ENCODE measurements around the gene PDZD8. TPM values are rescaled to one million over a fixed set of nuclear protein-coding genes. Genes with fewer than 3 reads are reported as not detected.

Gene PDZD8
- total RNA-seq, 2 donors from 2014 or later = 53.3 to 60.1 TPM

DNA sequence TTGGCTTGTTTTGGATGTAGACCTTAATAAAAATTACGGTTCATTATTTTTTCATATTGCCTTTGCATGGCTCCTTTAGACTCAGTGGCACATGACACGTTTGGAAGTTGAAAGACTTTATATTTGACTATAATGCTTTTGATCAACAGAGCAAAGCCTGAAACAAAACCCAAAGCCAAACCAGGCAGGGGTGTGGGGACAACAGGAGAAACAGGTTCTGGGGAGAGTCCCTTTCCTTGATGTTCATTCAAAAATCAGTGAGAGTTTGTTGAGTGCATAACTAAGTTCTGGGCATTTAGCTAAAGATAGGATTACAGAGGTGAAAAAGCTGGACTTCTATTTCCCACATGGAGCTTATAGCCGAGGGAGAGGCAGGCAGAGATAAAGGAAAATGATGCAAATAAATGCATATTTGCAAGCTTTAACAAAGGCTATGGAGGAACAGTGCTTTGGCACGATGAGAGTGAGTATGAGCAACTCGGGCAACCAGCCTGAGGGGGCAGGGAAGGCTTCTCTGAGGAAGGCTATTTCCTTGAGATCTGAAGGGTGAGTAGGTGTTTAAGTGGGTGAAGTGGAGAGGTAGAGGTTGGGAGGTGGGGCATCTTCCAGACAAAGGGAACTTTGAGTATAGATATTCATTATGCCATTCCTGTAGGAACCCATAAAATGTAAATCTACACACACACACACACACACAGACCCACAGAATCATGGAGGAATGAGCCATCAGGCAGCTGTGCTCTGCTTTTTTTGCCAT lies 34.5 kb upstream of the PDZD8 start:
- H3K4me1 ChIP-seq (ENCODE audit: control insufficient read depth, insufficient read depth, low read length) = no peaks in the 10 kb centered on the region
- H3K9ac ChIP-seq (ENCODE audit: extremely low read depth, low read length, poor library complexity, severe bottlenecking) = no peak overlapping the region
- WGBS, 2 experiments (ENCODE audit: insufficient coverage in 1 of 2, insufficient read length in 1 of 2) = 78 to 92% methylated on average over 4 to 5 of the region's 5 CpGs
- H3K4me3 ChIP-seq (ENCODE audit: low read length) = no peak overlapping the region
- Mint-ChIP-seq H3K9me3 (no peaks in the 10 kb centered on the region), H3K27me3 (ENCODE audit: insufficient read depth) (no peaks in the 10 kb centered on the region), H3K27ac (no peak overlapping the region), H3K4me1 (peaks cover 41% of the 10 kb centered on the region), H3K36me3 (ENCODE audit: low read depth) (no peaks in the 10 kb centered on the region), H3K4me3 (no peak overlapping the region)
- H3K9me3 ChIP-seq (ENCODE audit: control insufficient read depth, low read length) = no peaks in the 10 kb centered on the region
- TF ChIP-seq, protein P1, sequence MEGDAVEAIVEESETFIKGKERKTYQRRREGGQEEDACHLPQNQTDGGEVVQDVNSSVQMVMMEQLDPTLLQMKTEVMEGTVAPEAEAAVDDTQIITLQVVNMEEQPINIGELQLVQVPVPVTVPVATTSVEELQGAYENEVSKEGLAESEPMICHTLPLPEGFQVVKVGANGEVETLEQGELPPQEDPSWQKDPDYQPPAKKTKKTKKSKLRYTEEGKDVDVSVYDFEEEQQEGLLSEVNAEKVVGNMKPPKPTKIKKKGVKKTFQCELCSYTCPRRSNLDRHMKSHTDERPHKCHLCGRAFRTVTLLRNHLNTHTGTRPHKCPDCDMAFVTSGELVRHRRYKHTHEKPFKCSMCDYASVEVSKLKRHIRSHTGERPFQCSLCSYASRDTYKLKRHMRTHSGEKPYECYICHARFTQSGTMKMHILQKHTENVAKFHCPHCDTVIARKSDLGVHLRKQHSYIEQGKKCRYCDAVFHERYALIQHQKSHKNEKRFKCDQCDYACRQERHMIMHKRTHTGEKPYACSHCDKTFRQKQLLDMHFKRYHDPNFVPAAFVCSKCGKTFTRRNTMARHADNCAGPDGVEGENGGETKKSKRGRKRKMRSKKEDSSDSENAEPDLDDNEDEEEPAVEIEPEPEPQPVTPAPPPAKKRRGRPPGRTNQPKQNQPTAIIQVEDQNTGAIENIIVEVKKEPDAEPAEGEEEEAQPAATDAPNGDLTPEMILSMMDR (conservative IDR thresholded peaks at IDR 0.05) = no peak
- no peaks in the 10 kb centered on the region for H3K36me3 ChIP-seq (ENCODE audit: control insufficient read depth, insufficient read depth, low read length)
- H3K27ac ChIP-seq (ENCODE audit: low read depth, low read length) = no peak overlapping the region
- DNase-seq = no peak
- H3K27me3 ChIP-seq (ENCODE audit: control insufficient read depth, insufficient read depth, low read length, poor library complexity, severe bottlenecking) = no peaks in the 10 kb centered on the region

DNA sequence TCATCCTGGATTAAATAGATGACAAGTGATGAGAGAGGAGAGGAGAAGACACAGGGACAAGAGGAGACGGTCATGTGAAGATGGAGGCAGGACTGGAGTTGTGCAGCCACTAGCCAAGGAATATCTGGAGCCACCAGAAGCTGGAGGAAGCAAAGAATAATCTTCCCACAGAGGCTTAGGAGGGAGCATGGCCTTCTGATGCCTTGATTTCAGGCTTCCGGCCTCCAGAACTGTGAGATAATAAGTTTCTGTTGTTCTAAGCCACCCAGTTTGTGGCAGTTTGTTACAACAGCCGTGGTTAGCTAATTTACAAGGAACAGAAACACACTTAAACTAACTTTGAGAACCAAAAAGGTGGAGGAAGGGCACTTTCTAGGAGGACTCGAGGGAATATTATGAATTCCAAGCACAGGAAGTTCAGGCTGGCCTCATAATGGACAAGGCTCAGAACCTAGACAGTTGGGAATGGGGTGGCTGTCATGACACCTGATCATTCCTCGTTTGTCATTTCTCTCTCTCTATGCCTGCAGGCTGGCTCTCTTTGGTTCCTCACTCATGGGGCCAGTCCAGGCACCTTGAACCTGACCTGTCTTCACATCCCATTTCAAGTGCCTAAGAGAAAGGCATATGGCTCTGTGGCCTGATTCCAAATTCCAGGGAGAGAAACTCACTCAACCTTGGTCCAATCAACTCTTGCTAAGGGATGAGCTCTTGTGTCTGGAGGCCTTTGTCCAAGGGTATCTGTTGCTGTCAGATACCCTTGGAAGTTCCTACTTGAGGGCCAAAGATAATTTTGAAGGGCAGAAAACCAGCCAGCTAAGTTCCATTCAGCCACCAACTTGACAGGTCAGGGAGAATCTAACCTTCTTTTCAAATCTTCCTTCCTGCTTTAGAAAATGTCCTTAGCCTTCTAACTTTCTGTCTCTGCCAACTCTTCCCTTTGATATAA lies 33.5 kb upstream of the PDZD8 start:
- H3K27ac Mint-ChIP-seq = no peak overlapping the region
- H3K9me3 Mint-ChIP-seq = no peaks in the 10 kb centered on the region
- 87 to 94% methylated on average over 4 to 5 of the region's 5 CpGs for WGBS, 2 experiments (ENCODE audit: insufficient coverage in 1 of 2, insufficient read length in 1 of 2)
- H3K27me3 Mint-ChIP-seq (ENCODE audit: insufficient read depth) = peaks cover 2% of the 10 kb centered on the region
- no peaks in the 10 kb centered on the region for H3K36me3 Mint-ChIP-seq (ENCODE audit: low read depth)
- TF ChIP-seq, protein P1 (conservative IDR thresholded peaks at IDR 0.05) = no peak
- DNase-seq = no peak
- H3K4me3 Mint-ChIP-seq = no peak overlapping the region
- Histone ChIP-seq H3K4me1 (ENCODE audit: control insufficient read depth, insufficient read depth, low read length) (no peaks in the 10 kb centered on the region), H3K9ac (ENCODE audit: extremely low read depth, low read length, poor library complexity, severe bottlenecking) (no peak overlapping the region), H3K36me3 (ENCODE audit: control insufficient read depth, insufficient read depth, low read length) (no peaks in the 10 kb centered on the region), H3K27me3 (ENCODE audit: control insufficient read depth, insufficient read depth, low read length, poor library complexity, severe bottlenecking) (no peaks in the 10 kb centered on the region), H3K9me3 (ENCODE audit: control insufficient read depth, low read length) (no peaks in the 10 kb centered on the region), H3K4me3 (ENCODE audit: low read length) (no peak overlapping the region), H3K27ac (ENCODE audit: low read depth, low read length) (no peak overlapping the region)
- peaks cover 33% of the 10 kb centered on the region for H3K4me1 Mint-ChIP-seq

GRCh38 chr10:117405730-117406129 lies 30.5 kb upstream of the PDZD8 start:
- no peaks in the 10 kb centered on the region for H3K36me3 Mint-ChIP-seq (ENCODE audit: low read depth)
- WGBS, 2 experiments (ENCODE audit: insufficient coverage in 1 of 2, insufficient read length in 1 of 2) = 93 to 96% methylated on average over 3 of the region's 3 CpGs
- no peak for DNase-seq
- no peaks in the 10 kb centered on the region for H3K9me3 Mint-ChIP-seq
- no peaks in the 10 kb centered on the region for H3K9me3 ChIP-seq (ENCODE audit: control insufficient read depth, low read length)
- no peaks in the 10 kb centered on the region for H3K36me3 ChIP-seq (ENCODE audit: control insufficient read depth, insufficient read depth, low read length)
- peaks cover 15% of the 10 kb centered on the region for H3K4me1 Mint-ChIP-seq
- H3K27ac Mint-ChIP-seq = no peak overlapping the region
- TF ChIP-seq, protein P1 (conservative IDR thresholded peaks at IDR 0.05) = no peak
- no peak overlapping the region for H3K9ac ChIP-seq (ENCODE audit: extremely low read depth, low read length, poor library complexity, severe bottlenecking)
- H3K27me3 Mint-ChIP-seq (ENCODE audit: insufficient read depth) = peaks cover 3% of the 10 kb centered on the region
- no peaks in the 10 kb centered on the region for H3K27me3 ChIP-seq (ENCODE audit: control insufficient read depth, insufficient read depth, low read length, poor library complexity, severe bottlenecking)
- H3K27ac ChIP-seq (ENCODE audit: low read depth, low read length) = no peak overlapping the region
- H3K4me3 Mint-ChIP-seq = no peak overlapping the region
- no peak overlapping the region for H3K4me3 ChIP-seq (ENCODE audit: low read length)
- H3K4me1 ChIP-seq (ENCODE audit: control insufficient read depth, insufficient read depth, low read length) = no peaks in the 10 kb centered on the region

All from endodermal cell (in vitro differentiated cells).